ENCODE data around the gene TMEM170B.

GRCh38 chr6:11604836-11605506 is 67.4 kb downstream of the TMEM170B start:
- TF ChIP-seq CTCF (IDR thresholded peaks at IDR 0.05; ENCODE audit: low read length) (no peak), EZH2 (optimal IDR thresholded peaks at IDR 0.05; ENCODE audit: low read depth, low read length) (no peak)
